Tibial nerve (tissue), 3 donors: Measurements from ENCODE around the gene BPIFB2.

Experiments used
- POLR2A ChIP-seq, 2 donors: fragments of 450-650 bp; IDR thresholded peaks; one replicate each; pipeline ENCODE4 v1.6.1; 2017; ENCODE audit warnings: antibody characterized with exemption in 2 of 2, mild to moderate bottlenecking in 2 of 2, moderate library complexity in 2 of 2
- TF ChIP-seq, protein P1 (sequence below), 5 experiments: fragments of 200-600 bp in 3 of 5; fragments of 450-650 bp in 2 of 5; sonication (generic) in 3 of 5; IDR thresholded peaks; one replicate each; pipeline ENCODE4 v1.5.1; 2016 to 2019; ENCODE audit warnings: antibody characterized with exemption in 5 of 5, mild to moderate bottlenecking in 3 of 5, moderate library complexity in 2 of 5

GRCh38 chr20:33054381-33054780 is 46.9 kb downstream of the BPIFB2 start:
- TF ChIP-seq, protein P1, sequence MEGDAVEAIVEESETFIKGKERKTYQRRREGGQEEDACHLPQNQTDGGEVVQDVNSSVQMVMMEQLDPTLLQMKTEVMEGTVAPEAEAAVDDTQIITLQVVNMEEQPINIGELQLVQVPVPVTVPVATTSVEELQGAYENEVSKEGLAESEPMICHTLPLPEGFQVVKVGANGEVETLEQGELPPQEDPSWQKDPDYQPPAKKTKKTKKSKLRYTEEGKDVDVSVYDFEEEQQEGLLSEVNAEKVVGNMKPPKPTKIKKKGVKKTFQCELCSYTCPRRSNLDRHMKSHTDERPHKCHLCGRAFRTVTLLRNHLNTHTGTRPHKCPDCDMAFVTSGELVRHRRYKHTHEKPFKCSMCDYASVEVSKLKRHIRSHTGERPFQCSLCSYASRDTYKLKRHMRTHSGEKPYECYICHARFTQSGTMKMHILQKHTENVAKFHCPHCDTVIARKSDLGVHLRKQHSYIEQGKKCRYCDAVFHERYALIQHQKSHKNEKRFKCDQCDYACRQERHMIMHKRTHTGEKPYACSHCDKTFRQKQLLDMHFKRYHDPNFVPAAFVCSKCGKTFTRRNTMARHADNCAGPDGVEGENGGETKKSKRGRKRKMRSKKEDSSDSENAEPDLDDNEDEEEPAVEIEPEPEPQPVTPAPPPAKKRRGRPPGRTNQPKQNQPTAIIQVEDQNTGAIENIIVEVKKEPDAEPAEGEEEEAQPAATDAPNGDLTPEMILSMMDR (IDR thresholded peaks at IDR 0.05), result no peak
- TF ChIP-seq POLR2A (IDR thresholded peaks at IDR 0.05), result no peak
